ENCODE measurements around the gene FNDC3A. TPM values are rescaled to one million over a fixed set of nuclear protein-coding genes. Genes with fewer than 3 reads are reported as not detected.

The FNDC3A gene, protein sequence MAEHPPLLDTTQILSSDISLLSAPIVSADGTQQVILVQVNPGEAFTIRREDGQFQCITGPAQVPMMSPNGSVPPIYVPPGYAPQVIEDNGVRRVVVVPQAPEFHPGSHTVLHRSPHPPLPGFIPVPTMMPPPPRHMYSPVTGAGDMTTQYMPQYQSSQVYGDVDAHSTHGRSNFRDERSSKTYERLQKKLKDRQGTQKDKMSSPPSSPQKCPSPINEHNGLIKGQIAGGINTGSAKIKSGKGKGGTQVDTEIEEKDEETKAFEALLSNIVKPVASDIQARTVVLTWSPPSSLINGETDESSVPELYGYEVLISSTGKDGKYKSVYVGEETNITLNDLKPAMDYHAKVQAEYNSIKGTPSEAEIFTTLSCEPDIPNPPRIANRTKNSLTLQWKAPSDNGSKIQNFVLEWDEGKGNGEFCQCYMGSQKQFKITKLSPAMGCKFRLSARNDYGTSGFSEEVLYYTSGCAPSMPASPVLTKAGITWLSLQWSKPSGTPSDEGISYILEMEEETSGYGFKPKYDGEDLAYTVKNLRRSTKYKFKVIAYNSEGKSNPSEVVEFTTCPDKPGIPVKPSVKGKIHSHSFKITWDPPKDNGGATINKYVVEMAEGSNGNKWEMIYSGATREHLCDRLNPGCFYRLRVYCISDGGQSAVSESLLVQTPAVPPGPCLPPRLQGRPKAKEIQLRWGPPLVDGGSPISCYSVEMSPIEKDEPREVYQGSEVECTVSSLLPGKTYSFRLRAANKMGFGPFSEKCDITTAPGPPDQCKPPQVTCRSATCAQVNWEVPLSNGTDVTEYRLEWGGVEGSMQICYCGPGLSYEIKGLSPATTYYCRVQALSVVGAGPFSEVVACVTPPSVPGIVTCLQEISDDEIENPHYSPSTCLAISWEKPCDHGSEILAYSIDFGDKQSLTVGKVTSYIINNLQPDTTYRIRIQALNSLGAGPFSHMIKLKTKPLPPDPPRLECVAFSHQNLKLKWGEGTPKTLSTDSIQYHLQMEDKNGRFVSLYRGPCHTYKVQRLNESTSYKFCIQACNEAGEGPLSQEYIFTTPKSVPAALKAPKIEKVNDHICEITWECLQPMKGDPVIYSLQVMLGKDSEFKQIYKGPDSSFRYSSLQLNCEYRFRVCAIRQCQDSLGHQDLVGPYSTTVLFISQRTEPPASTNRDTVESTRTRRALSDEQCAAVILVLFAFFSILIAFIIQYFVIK
- polyA plus RNA-seq (ENCODE audit: insufficient read length in 10 of 10): 10 to 100 TPM; 32.3 to 49.9 (median 38.8) TPM
- long read RNA-seq, donor 1, full-length matches to known transcripts: 1 of 1 reads
- long read RNA-seq, donor 1, partial matches to known transcripts: 0 of 1 reads
- long read RNA-seq, donor 1, other reads (novel, unspliced or antisense): 0 of 1 reads
- long read RNA-seq, donor 2, full-length matches to known transcripts: 5 of 5 reads
- long read RNA-seq, donor 2, partial matches to known transcripts: 0 of 5 reads
- long read RNA-seq, donor 2, other reads (novel, unspliced or antisense): 0 of 5 reads
- long read RNA-seq, donor 3: 0 reads
- long read RNA-seq, donor 4, full-length matches to known transcripts: 1 of 1 reads
- long read RNA-seq, donor 4, partial matches to known transcripts: 0 of 1 reads
- long read RNA-seq, donor 4, other reads (novel, unspliced or antisense): 0 of 1 reads
- long read RNA-seq, donor 5: 0 reads
- long read RNA-seq, donor 6, full-length matches to known transcripts: 3 of 3 reads
- long read RNA-seq, donor 6, partial matches to known transcripts: 0 of 3 reads
- long read RNA-seq, donor 6, other reads (novel, unspliced or antisense): 0 of 3 reads
- long read RNA-seq, donor 7: 0 reads
- long read RNA-seq, donor 8, full-length matches to known transcripts: 3 of 3 reads
- long read RNA-seq, donor 8, partial matches to known transcripts: 0 of 3 reads
- long read RNA-seq, donor 8, other reads (novel, unspliced or antisense): 0 of 3 reads
- long read RNA-seq, donor 9: 0 reads

- DNase-seq: peak; percentile 73 to 94 (median 85)
Observed at GRCh38 chr13:48975856-48976575, at the start of gene FNDC3A. Gene FNDC3A, plus strand, starts transcription at chr13:48975912. Its CDS starts 30,279 bp downstream, at chr13:49006191.

DNA sequence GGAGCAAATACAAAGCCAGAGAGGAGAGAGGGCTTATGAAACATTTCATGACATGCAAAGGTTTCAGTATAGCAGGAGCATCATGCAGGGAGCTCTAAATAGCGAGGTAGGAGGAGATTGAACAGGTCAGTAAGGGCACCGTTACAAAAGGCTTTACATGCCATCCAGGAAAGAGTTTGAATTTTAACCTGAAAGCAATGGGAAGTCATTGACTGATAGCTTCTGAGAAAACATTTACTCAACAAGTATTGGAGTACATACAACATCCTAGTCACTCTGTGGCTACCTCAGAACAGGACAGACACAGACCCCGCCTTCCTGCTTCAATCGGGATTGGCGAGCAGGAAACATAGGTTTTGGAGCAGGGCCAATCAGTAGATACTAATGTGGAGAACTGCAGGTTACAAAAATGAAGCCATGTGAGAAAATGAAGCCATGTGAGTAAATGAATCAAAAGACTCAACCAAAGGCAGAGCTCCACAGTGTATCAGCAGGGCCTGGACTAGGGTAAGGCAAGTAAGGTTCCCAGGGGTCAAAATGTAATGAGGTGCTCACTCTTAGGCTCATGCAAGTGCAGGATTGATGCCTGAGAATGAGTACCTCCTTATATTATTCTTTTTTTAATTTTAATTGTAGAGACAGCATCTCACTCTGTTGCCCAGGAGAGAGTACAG lies 46.8 kb upstream of the FNDC3A start:
- DNase-seq: no peak

- no peak for DNase-seq
Observed at GRCh38 chr13:48930918-48931317, 44.8 kb upstream of the FNDC3A start.

DNA sequence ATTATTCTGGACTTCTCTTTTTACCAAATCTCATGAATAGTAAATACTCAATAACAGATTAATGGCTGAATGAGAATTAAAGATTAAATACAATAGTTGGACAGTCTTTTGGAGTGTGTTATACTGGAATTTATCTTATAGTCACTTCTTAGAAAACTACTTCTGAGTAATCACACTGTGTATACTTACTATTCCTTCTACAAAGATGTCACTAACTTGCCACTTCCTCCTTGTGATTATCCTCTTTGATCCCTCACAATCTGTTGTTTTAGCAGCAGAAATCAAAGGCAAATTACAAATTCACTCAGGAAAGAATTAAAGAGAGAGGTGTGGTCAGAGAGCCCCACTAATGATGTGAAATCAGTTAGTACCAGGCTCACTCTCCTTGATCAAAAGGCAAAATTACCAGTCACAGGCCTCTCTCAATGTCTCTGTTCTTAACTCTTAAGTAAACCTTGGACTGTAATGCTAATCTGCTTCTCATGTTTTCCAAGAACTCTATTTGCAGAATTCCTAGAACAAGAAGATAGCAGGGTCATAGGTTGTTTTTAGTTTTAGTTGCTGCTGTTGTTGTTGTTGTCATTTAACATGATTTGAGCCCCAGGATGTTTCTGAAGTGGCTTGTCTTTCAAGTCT lies 37.3 kb upstream of the FNDC3A start:
- DNase-seq: no peak

DNA sequence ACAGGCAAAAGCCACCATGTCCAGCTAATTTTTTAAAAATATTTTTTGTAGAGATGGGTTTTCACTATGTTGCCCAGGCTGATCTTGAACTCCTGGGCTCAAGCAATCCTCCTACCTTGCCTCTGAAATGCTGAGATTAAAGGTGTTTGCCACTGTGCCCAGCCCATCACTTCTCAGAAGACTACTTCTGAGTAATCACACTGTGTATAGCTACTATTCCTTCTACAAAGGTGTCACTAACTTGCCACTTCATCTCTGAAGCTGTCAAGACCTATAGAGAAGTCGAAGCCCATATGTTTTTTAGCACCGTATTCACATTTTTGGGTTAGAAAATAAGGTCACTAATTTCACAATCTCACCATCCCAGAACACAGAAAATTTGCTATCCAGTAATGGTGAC lies 36.0 kb upstream of the FNDC3A start:
- no peak for DNase-seq

DNA sequence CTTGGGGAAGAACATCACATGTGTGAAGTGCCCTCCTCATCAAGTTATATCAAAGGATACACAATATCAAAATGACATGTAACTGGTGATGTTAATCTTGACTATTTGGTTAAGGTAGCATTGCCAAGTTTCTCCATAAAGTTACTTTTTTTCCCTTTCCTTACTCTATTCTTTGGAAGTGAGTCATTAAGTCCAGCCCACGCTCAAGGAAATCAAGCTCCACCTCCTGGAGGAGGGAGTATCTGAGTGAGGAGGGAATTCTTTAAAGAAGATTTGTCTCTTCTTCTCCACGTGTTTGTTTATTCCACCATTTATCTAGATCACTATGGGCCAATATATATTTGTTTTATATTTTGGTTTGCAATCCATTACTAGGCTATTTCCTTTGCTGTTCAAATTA lies 33.6 kb upstream of the FNDC3A start:
- DNase-seq: no peak

DNA sequence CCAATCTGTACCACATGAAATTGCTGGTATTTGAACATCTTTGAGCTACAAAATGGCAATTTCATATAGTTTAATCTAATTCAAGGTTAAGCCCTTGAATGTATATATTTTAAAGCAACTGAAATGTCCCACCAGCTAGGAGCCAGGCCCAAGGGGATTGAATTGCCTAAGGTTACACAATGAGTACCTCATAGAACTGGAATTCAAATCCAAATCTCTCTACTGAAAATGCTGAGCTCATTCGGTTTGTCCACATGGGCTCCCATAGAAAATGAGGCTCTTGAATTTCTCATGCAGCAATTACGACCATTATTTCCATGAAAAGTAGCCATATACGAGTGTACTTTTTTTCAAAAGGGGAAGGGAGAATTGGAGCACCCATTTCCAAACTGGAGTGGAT lies 31.5 kb upstream of the FNDC3A start:
- DNase-seq: no peak

- no peak for DNase-seq
Observed at GRCh38 chr13:48945626-48946025, 30.1 kb upstream of the FNDC3A start.

- DNase-seq: no peak
Observed at GRCh38 chr13:48946163-48946562, 29.5 kb upstream of the FNDC3A start.

DNA sequence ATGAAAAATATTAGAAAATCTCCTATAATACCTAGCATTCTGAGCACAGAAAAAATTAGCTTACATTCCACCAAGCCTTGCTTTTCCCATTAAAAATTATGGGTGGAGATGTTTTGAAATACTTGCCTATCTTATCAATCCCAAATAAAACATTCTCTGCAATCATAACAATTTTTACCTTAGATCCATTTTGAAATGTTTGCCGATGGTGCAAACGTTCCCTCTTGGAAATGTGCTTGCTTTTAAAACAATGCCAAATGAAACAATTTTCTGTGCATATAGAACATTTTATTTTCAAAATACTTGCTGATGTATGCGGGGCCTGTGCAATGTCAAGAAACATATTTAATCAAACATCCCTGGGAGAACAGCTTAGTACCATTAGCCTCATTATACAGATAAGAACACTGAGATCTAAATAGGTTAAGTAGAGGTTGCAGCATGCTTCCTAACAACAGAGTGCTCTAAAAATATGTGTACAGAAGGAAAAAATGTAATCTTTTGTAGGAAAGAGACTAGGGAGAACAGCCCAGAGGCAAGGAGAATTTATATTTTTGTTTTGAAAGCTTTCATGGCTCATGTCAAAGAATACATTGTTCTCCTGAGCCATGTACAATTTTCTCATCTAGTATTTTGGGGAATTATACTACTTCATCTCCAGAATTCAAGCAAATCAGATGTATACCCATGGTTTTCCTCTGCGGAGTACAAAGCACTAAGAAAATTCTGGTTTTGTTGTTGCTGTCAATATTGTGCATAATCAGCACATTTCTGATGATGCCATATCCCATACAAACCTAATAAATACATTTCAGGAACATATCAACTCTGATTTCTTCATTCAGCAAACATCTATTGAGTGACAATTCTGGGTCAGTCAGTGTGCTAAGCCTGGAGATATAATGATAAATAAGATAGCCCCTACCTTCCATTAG lies 25.9 kb upstream of the FNDC3A start:
- DNase-seq: no peak

DNA sequence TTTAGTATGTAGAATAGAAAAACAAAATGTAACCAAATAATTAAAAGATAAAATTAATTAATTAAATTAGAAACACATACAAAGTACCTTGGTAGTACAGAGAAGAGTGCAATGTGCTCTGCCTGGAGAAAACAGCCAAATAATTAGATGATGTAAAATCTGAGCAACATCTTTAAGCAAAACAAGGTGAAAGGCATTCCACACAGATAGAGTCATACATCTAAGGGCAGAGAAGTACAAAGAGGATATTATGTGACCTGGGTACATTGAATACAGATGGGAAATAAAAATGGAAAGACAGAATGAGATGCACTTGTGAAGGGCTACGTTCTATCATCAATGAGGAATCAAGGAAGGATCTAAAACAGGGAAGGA lies 25.2 kb upstream of the FNDC3A start:
- DNase-seq: no peak

GRCh38 chr13:48954081-48954480 lies 21.6 kb upstream of the FNDC3A start:
- peak in 1 of 3 donors; percentile 12 for DNase-seq

DNA sequence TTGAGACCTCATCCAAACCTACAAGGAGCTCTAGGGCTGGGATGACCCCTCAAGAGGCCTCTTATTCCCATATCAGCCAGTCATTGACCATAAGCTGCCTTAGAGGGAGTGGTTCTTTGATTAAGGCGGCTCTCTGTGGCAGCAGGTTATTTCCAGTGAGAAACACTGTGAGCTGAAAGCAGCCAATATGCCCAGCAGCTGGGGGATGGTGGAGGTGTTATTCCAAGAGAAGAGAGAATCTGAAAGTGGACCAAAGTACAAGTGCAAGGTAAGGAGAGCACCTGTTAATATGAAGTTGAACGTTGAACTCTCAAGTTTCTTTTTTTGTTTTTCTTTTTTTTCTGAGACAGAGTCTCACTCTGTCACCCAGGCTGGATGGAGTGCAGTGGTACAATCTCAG lies 20.2 kb upstream of the FNDC3A start:
- no peak for DNase-seq

GRCh38 chr13:48961379-48961778 lies 14.3 kb upstream of the FNDC3A start:
- DNase-seq: no peak

DNA sequence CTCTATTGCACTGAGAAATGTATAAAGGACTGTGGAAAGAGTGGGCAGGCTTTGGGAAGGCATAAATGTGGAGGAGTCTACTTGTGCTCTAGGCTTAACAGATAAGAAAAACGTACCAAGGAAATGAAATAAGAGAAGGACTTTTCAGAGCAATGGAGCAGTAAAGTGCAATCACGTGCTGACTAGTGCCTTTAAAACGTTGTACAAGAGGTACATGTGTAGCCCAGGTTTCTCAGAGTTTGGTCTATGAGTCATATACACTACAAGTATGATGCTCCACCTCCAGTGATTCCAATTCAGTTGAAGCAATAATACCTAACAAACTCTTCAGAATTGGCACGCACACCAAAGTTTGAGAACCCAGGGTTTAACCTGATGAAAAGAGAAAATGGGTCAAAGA lies 13.4 kb upstream of the FNDC3A start:
- DNase-seq: no peak

- DNase-seq: no peak
Observed at GRCh38 chr13:48965736-48966135, 10.0 kb upstream of the FNDC3A start.

DNA sequence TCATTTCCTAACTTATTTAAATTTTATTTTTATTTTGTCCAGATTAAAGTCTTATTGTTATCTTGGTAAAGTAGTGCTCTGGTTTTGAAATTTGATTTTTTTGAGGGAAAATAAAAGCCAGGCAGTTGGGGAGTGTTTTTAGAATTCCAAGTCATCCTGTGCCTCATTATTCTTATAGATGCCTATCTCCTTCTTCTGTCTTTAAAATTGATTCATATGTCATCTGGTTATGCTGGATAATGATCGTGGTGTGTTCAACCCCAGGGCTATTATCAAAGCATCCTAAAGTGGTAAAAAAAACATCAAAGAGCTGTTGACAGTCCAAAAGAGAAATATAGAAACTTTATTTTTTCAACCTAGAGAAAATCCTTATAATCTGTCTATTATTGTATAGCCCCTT lies 6.0 kb upstream of the FNDC3A start:
- DNase-seq: no peak

All from muscle of back (tissue), 13 donors.